ENCODE data around the gene NAT8.
"Not testable (repeated sequence)": the region's sequence is repeated elsewhere in the genome, so short reads cannot be mapped to it uniquely, and the experiment has no call there.

DNA sequence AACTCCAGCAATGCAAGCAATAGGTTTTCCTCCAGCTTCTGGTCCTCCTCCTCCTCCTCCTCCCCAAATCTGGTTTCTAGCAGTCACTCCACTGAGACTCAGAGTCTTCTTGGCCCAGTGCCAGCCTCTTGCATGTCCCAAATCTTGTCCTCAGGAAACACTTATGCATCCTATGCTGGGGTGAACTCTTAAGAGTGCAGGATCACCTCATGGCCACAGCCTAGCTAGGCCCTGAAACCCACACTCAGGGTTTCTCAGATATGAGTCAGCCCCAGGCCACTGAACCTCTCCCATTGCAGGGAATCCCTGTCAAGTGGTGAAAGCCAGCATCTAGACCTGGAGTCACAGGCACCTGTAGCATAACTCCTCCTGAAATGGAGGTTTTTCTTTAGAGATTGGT lies 18.2 kb downstream of the NAT8 start:
- TF ChIP-seq, protein P1, sequence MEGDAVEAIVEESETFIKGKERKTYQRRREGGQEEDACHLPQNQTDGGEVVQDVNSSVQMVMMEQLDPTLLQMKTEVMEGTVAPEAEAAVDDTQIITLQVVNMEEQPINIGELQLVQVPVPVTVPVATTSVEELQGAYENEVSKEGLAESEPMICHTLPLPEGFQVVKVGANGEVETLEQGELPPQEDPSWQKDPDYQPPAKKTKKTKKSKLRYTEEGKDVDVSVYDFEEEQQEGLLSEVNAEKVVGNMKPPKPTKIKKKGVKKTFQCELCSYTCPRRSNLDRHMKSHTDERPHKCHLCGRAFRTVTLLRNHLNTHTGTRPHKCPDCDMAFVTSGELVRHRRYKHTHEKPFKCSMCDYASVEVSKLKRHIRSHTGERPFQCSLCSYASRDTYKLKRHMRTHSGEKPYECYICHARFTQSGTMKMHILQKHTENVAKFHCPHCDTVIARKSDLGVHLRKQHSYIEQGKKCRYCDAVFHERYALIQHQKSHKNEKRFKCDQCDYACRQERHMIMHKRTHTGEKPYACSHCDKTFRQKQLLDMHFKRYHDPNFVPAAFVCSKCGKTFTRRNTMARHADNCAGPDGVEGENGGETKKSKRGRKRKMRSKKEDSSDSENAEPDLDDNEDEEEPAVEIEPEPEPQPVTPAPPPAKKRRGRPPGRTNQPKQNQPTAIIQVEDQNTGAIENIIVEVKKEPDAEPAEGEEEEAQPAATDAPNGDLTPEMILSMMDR (IDR thresholded peaks at IDR 0.05; ENCODE audit: low read length), result not testable (repeated sequence)
- not testable (repeated sequence) for TF ChIP-seq EZH2 (optimal IDR thresholded peaks at IDR 0.05; ENCODE audit: low read depth, low read length); EZH2phosphoT487 (IDR thresholded peaks at IDR 0.05; ENCODE audit: low read length)

Data from MM.1S (cell line).